ENCODE results near the gene MLPH. TPM values are rescaled to one million over a fixed set of nuclear protein-coding genes. Genes with fewer than 3 reads are reported as not detected.
"Not testable (repeated sequence)": the region's sequence is repeated elsewhere in the genome, so short reads cannot be mapped to it uniquely, and the experiment has no call there.

The MLPH gene
- total RNA-seq, 3 donors from 2014 or later, result 15.5 to 242 (median 223) TPM

DNA sequence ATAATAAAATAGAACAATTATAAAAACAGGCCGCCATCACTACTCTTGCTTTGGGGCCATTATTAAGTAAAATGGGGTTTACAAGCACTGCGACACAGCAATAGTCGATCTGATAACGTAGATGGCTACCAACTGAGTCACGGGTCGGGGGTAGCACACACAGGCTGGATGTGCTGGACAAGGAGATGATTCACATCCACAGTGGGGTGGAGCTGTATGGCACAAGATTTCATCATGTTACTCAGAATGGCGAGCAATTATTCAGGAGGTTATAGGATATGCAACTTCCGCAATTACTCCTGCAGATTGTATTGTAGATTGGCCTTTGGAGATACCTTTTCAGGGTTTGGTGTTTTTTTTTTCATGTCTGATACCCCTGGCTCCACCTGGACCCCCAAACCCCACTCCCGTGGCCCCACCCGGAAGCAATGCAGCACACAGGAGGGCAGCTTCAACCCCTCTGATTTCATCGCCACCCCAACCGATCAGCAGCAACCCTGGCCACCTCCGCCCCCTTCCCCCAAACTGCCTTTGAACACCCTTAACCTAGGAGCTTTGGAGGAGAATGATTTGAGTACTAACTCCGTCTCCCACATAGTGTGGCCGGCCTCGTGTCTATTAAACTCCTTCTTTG, 21.4 kb upstream of the MLPH start:
- no peak for DNase-seq (ENCODE audit: low spot score in 2 of 2)
- H3K4me1 ChIP-seq, result no peaks in the 10 kb centered on the region
- peak overlapping the region in 1 of 2 donors; percentile 2 for H3K27ac ChIP-seq
- intact Hi-C loops (cut with DNase I; ENCODE audit: low total_unique reads), result no loop called here
- no peaks in the 10 kb centered on the region for H3K27me3 ChIP-seq
- no peak overlapping the region for H3K4me3 ChIP-seq
- TF ChIP-seq POLR2AphosphoS5 (IDR thresholded peaks at IDR 0.05) (no peak), POLR2A (IDR thresholded peaks at IDR 0.05) (no peak)
- TF ChIP-seq, protein P1, sequence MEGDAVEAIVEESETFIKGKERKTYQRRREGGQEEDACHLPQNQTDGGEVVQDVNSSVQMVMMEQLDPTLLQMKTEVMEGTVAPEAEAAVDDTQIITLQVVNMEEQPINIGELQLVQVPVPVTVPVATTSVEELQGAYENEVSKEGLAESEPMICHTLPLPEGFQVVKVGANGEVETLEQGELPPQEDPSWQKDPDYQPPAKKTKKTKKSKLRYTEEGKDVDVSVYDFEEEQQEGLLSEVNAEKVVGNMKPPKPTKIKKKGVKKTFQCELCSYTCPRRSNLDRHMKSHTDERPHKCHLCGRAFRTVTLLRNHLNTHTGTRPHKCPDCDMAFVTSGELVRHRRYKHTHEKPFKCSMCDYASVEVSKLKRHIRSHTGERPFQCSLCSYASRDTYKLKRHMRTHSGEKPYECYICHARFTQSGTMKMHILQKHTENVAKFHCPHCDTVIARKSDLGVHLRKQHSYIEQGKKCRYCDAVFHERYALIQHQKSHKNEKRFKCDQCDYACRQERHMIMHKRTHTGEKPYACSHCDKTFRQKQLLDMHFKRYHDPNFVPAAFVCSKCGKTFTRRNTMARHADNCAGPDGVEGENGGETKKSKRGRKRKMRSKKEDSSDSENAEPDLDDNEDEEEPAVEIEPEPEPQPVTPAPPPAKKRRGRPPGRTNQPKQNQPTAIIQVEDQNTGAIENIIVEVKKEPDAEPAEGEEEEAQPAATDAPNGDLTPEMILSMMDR (IDR thresholded peaks at IDR 0.05), result no peak
- H3K36me3 ChIP-seq, result no peaks in the 10 kb centered on the region
- no peaks in the 10 kb centered on the region for H3K9me3 ChIP-seq

DNA sequence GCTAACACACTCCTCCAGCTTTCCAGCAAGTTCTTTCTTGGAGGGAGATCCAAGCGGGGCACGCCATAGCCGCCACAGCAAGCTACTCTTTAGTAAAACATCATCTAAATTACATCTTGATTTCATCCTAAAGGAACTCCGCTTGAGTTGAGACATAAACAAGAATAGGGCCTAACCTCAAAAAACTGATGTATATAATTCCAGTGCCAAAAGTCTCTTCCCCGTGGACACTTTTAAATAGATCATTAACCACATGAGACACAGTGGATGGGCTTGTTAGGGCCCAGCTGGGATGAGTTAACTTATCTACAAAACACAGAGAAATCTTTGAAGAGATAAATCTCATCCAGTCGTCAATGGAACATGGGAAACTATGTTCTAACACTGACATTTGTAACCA, 20.8 kb upstream of the MLPH start:
- H3K4me3 ChIP-seq, result no peak overlapping the region
- H3K27me3 ChIP-seq, result no peaks in the 10 kb centered on the region
- no peaks in the 10 kb centered on the region for H3K9me3 ChIP-seq
- no peaks in the 10 kb centered on the region for H3K4me1 ChIP-seq
- TF ChIP-seq POLR2A (IDR thresholded peaks at IDR 0.05) (no peak), POLR2AphosphoS5 (IDR thresholded peaks at IDR 0.05) (no peak)
- TF ChIP-seq, protein P1 (IDR thresholded peaks at IDR 0.05), result no peak
- no peaks in the 10 kb centered on the region for H3K36me3 ChIP-seq
- DNase-seq (ENCODE audit: low spot score in 2 of 2), result no peak
- peak overlapping the region in 1 of 2 donors; percentile 2 for H3K27ac ChIP-seq
- intact Hi-C loops (cut with DNase I; ENCODE audit: low total_unique reads), result no loop called here

DNA sequence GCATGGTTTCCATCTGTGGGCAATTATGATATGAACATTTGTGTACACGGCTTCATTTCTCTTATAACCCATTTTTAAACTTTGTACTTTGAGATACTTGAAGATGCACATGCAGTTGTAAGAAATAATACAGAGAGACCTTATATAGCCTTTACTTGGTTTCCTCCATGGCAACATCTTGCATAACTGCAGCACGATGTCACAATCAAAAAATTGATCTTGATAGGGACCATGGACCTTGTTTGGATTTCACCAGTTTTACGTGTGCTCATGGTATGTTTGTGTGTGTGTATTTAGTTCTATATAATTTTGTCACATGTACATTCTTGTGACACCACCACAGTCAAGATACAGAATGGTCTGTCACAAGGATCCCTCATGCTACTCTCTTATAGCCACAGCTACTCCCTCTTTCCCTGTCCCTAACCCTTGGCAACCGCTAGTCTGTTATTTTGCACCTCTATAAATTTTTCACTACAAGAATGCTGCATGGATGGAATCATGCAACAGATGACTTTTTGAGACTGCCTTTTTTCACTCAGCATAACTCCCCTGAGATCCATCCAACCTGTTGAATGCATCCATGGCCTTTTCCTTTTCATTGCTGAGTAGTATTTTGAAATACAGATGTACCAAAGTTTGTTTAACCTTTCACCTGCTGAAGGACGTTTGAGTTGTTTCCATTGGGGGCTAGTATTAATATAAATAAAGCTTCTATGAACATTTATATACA, 19.4 kb upstream of the MLPH start:
- no peaks in the 10 kb centered on the region for H3K27me3 ChIP-seq
- H3K4me1 ChIP-seq, result no peaks in the 10 kb centered on the region
- H3K36me3 ChIP-seq, result no peaks in the 10 kb centered on the region
- no peak overlapping the region for H3K27ac ChIP-seq
- H3K9me3 ChIP-seq, result no peaks in the 10 kb centered on the region
- no peak for DNase-seq (ENCODE audit: low spot score in 2 of 2)
- no peak overlapping the region for H3K4me3 ChIP-seq
- TF ChIP-seq, protein P1 (IDR thresholded peaks at IDR 0.05), result no peak
- TF ChIP-seq POLR2A (IDR thresholded peaks at IDR 0.05), result no peak
- TF ChIP-seq POLR2AphosphoS5 (IDR thresholded peaks at IDR 0.05), result no peak
- intact Hi-C loops (cut with DNase I; ENCODE audit: low total_unique reads), result no loop called here

DNA sequence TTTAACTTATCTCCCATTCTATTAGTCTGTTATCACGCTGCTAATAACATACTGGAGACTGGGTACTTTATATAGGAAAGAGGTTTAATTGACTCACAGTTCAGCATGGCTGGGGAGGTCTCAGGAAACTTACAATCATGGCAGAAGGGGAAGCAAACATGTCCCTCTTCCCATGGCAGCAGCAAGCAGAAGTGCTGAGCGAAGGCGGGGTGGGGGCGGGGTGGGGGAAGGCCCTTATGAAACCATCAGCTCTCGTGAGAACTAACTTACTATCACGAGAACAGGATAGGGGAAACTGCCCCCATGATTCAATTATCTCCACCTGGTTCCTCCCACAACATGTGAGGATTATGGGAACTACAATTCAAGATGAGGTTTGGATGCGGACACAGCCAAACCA, 17.6 kb upstream of the MLPH start:
- H3K27ac ChIP-seq; DNase-seq (ENCODE audit: low spot score in 2 of 2); H3K4me3 ChIP-seq; H3K4me1 ChIP-seq; H3K27me3 ChIP-seq; intact Hi-C loops (cut with DNase I; ENCODE audit: low total_unique reads); H3K36me3 ChIP-seq; H3K9me3 ChIP-seq: not testable (repeated sequence)

DNA sequence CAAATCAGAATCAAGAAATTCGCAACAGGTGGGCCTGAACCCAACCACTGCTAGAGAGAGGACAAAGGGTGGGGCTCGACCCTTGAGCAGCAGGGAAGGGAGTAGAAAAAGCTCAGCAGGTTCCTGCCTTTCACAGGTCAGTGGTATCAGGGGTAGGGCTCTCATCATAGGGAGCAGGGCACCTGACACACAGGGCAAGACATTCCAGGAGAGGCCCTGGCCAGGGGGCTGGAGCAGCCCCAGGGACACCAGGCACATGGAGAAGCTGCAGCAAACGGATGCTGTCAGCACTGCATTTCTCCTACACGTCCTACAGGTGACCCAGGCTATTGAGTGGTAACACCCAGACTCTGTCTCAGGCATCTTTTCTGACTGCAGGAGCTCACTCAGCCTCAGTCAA, 17.2 kb upstream of the MLPH start:
- Histone ChIP-seq H3K9me3 (no peaks in the 10 kb centered on the region), H3K27me3 (no peaks in the 10 kb centered on the region), H3K4me3 (no peak overlapping the region), H3K36me3 (no peaks in the 10 kb centered on the region), H3K27ac (no peak overlapping the region), H3K4me1 (peaks cover 7% of the 10 kb centered on the region in 2 donors)
- no peak for DNase-seq (ENCODE audit: low spot score in 2 of 2)
- intact Hi-C loops (cut with DNase I; ENCODE audit: low total_unique reads), result loop anchor here (10.0 kb wide), 1 partner anchor 385 kb away; the partner anchor contains the start of gene COPS8
- no peak for TF ChIP-seq POLR2A (IDR thresholded peaks at IDR 0.05)
- no peak for TF ChIP-seq POLR2AphosphoS5 (IDR thresholded peaks at IDR 0.05)
- TF ChIP-seq, protein P1 (IDR thresholded peaks at IDR 0.05), result no peak

All from breast epithelium (tissue), 4 donors.